PC-3 (cell line): ENCODE measurements around the gene CHP2. TPM values are rescaled to one million over a fixed set of nuclear protein-coding genes. Genes with fewer than 3 reads are reported as not detected.
"Not testable (repeated sequence)": the region's sequence is repeated elsewhere in the genome, so short reads cannot be mapped to it uniquely, and the experiment has no call there.

Source experiments
- ATAC-seq: fragments of 200-7000 bp; cut with Tn5 transposase; 2 replicates; pipeline ENCODE4 v1.9.1; 2020; ENCODE audit warnings: mild to moderate bottlenecking, moderate library complexity
- BruUV-seq: library from RNA; stranded (reverse); fragments of 400-500 nt; replicated peaks from 2 replicates; lab custom pipeline; 2021; lab: Mats Ljungman, UMichigan
- CTCF ChIA-PET: fragments of 300-600 bp; sonication (Branson Sonifier 250); formaldehyde crosslinking; loops from one replicate; lab custom pipeline; 2022; ENCODE audit warnings: antibody characterized with exemption; lab: Charles Lee
- POLR2A ChIA-PET: fragments of 300-600 bp; sonication (Branson Sonifier 250); formaldehyde crosslinking; loops from one replicate; lab custom pipeline; 2022; ENCODE audit warnings: antibody characterized with exemption; ENCODE audit not compliant: unreplicated experiment; lab: Charles Lee
- DNase-seq: peaks from one replicate; pipeline ENCODE4 v3.0.0-alpha.2; 2015
- H2AFZ ChIP-seq: fragments of 300-600 bp; sonication (generic); 2 replicates; pipeline ENCODE4 v1.6.0; 2016; ENCODE audit warnings: antibody characterized with exemption, low read length
- H3F3A ChIP-seq: fragments of 300-600 bp; sonication (generic); one replicate; pipeline ENCODE4 v1.6.0; 2017; ENCODE audit warnings: antibody characterized with exemption, low read length, control low read depth, mild to moderate bottlenecking; ENCODE audit not compliant: unreplicated experiment
- H3K27ac ChIP-seq: fragments of 300-600 bp; sonication (generic); 2 replicates; pipeline ENCODE4 v1.5.1; 2016; ENCODE audit warnings: mild to moderate bottlenecking, low read length
- H3K27me3 ChIP-seq: fragments of 300-600 bp; sonication (generic); 2 replicates; pipeline ENCODE4 v1.6.1; 2016; ENCODE audit warnings: low read length, mixed read lengths
- H3K36me3 ChIP-seq: fragments of 300-600 bp; sonication (generic); 2 replicates; pipeline ENCODE4 v1.6.1; 2016; ENCODE audit warnings: low read depth, mixed run types, low read length, mixed read lengths
- H3K4me1 ChIP-seq: fragments of 300-600 bp; sonication (generic); 2 replicates; pipeline ENCODE4 v1.5.1; 2016; ENCODE audit warnings: low read length; ENCODE audit not compliant: insufficient read depth
- H3K4me2 ChIP-seq: fragments of 300-600 bp; sonication (generic); 2 replicates; pipeline ENCODE4 v1.6.0; 2016; ENCODE audit warnings: low read length
- H3K4me3 ChIP-seq: fragments of 300-600 bp; sonication (generic); 2 replicates; pipeline ENCODE4 v1.5.1; 2016; ENCODE audit warnings: mild to moderate bottlenecking, low read length, mixed read lengths
- H3K79me2 ChIP-seq: fragments of 300-600 bp; sonication (generic); 2 replicates; pipeline ENCODE4 v1.6.1; 2017; ENCODE audit warnings: low read length, mixed read lengths
- H3K9ac ChIP-seq: fragments of 300-600 bp; sonication (generic); 2 replicates; pipeline ENCODE4 v1.6.0; 2016; ENCODE audit warnings: mild to moderate bottlenecking, low read length
- H3K9me2 ChIP-seq: fragments of 300-600 bp; sonication (generic); replicated peaks from 2 replicates; pipeline ENCODE4 v1.6.1; 2016; ENCODE audit warnings: mixed run types, low read length, mixed read lengths
- H3K9me3 ChIP-seq: fragments of 300-600 bp; sonication (generic); 2 replicates; pipeline ENCODE4 v1.6.1; 2016; ENCODE audit warnings: low read length, mixed read lengths
- H4K20me1 ChIP-seq: fragments of 300-600 bp; sonication (generic); 2 replicates; pipeline ENCODE4 v1.6.1; 2016; ENCODE audit warnings: low read length, mixed read lengths
- EZH2 ChIP-seq: fragments of 300-600 bp; sonication (generic); IDR thresholded peaks from one replicate; pipeline ENCODE4 v1.6.1; 2017; ENCODE audit warnings: antibody characterized with exemption, mild to moderate bottlenecking, low read length; ENCODE audit not compliant: unreplicated experiment
- EZH2phosphoT487 ChIP-seq: fragments of 300-600 bp; sonication (generic); IDR thresholded peaks from 2 replicates; pipeline ENCODE4 v1.6.1; 2018; ENCODE audit warnings: mild to moderate bottlenecking, antibody characterized with exemption, low read length, borderline replicate concordance
- intact Hi-C: fragments of 100-400 bp; cut with micrococcal nuclease; formaldehyde crosslinking; loops from 2 replicates; pipeline ENCODE4 v1.9.0; 2023
- total RNA-seq: library from RNA; depleted of rRNA; stranded (reverse); fragments of >200 nt; gene quantifications from 2 replicates; pipeline ENCODE4 v1.2.3, GENCODE V29; 2014
- TF ChIP-seq, protein P1 (sequence below): fragments of 300-600 bp; sonication (generic); conservative IDR thresholded peaks from 2 replicates; pipeline ENCODE4 v1.5.1; 2017; ENCODE audit warnings: antibody characterized with exemption, low read depth, mild to moderate bottlenecking, low read length

CHP2 gene
- total RNA-seq, 1 experiment from 2014 or later, result not detected

DNA sequence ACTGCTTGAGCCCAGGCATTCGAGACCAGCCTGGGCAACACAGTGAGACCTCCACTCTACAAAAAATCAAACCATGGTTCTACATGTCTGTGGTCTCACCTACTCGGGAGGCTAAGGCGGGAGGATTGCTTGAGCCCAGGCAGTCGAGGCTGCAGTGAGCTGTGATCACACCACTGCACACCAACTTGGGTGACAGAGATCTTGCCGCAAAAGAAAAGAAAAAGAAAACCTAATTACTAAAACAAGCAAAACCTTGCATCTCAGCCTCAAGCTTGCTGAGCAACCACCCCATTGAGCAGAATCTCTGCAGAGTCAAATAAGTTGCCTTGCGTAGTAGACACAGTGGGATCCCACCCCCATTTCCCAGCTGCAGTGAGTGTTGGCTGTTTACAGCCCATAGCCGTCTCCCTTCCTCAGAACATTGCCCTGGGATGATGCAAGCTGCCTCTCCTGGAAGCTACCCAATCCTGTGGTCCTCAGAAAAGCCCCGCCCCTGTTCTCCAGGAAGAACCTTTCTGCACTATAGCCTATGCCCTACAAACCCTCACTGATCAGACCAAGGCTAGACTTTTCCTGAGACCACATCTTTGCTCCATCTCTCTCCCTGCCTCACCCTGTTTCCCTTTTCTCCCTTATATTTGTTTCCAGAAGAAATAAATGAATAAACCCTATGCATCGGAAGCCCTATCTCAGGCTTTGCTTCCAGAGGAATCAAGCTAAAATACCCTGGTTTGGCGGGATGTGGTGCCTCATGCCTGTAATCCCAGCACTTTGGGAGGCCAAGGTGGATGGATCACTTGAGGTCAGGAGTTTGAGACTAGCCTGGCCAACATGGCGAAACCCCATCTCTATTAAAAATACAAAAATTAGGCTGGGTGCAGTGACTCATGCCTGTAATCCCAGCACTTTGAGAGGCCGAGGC, 25.1 kb upstream of the CHP2 start:
- no peak overlapping the region for H3K4me2 ChIP-seq
- no peaks in the 10 kb centered on the region for H3K79me2 ChIP-seq
- H3K36me3 ChIP-seq, result no peaks in the 10 kb centered on the region
- H2AFZ ChIP-seq, result no peak overlapping the region
- no peaks in the 10 kb centered on the region for H3K9me2 ChIP-seq
- no peak for ATAC-seq
- intact Hi-C loops, result loop anchor here (2.0 to 5.0 kb wide), 2 partner anchors 57 to 173 kb away; partner anchors contain the start of genes EARS2 and UBFD1
- peak; percentile 35 for DNase-seq
- H3K27ac ChIP-seq, result no peak overlapping the region
- no peaks in the 10 kb centered on the region for H3K9me3 ChIP-seq
- H3K9ac ChIP-seq, result no peak overlapping the region
- H3F3A ChIP-seq, result no peaks in the 10 kb centered on the region
- H3K4me3 ChIP-seq, result no peak overlapping the region
- ChIA-PET POLR2A (no interaction called here), CTCF (no interaction called here)
- H4K20me1 ChIP-seq, result no peaks in the 10 kb centered on the region
- TF ChIP-seq EZH2 (no peak), EZH2phosphoT487 (no peak)
- TF ChIP-seq, protein P1, sequence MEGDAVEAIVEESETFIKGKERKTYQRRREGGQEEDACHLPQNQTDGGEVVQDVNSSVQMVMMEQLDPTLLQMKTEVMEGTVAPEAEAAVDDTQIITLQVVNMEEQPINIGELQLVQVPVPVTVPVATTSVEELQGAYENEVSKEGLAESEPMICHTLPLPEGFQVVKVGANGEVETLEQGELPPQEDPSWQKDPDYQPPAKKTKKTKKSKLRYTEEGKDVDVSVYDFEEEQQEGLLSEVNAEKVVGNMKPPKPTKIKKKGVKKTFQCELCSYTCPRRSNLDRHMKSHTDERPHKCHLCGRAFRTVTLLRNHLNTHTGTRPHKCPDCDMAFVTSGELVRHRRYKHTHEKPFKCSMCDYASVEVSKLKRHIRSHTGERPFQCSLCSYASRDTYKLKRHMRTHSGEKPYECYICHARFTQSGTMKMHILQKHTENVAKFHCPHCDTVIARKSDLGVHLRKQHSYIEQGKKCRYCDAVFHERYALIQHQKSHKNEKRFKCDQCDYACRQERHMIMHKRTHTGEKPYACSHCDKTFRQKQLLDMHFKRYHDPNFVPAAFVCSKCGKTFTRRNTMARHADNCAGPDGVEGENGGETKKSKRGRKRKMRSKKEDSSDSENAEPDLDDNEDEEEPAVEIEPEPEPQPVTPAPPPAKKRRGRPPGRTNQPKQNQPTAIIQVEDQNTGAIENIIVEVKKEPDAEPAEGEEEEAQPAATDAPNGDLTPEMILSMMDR, result no peak
- H3K4me1 ChIP-seq, result no peaks in the 10 kb centered on the region
- no peaks in the 10 kb centered on the region for H3K27me3 ChIP-seq
- BruUV-seq, result no TSS peak

DNA sequence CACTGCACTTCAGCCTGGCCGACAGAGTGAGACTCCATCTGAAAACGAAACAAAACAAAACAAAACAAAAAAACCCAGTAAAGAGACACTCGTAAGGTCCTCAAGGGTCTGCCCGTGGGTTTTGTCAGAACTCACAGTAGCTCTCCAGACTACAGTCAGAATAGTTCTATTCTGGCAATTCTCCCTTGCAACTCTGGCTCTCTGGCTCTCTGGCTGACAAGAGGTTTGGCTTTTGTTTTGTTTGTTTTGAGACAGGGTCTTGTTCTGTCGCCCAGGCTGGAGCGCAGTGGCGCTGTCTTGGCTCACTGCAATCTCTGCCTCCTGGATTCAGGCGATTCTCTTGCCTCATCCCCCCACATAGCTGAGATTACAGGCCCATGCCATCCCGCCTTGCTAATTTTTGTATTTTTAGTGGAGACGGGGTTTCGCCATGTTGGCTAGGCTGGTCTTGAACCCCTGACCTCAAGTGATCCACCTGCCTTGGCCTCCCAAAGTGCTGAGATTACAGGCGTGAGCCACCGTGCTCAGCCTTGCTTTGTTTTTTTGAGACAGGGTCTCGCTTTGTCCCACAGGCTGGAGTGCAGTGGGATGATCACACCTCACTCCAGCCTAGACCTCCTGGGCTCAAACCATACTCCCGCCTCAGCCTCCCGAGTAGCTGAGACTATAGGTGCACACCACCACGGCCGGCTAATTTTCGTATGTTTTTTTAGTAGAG, 20.5 kb upstream of the CHP2 start:
- Histone ChIP-seq H3K79me2 (no peaks in the 10 kb centered on the region), H3K9ac (no peak overlapping the region), H3K27me3 (peaks cover 16% of the 10 kb centered on the region; the same call in 1 of the 2 replicates), H3F3A (no peaks in the 10 kb centered on the region), H2AFZ (no peak overlapping the region), H3K27ac (no peak overlapping the region), H3K4me2 (no peak overlapping the region), H3K4me3 (no peak overlapping the region), H3K36me3 (no peaks in the 10 kb centered on the region), H4K20me1 (no peaks in the 10 kb centered on the region), H3K9me3 (no peaks in the 10 kb centered on the region), H3K9me2 (no peaks in the 10 kb centered on the region), H3K4me1 (no peaks in the 10 kb centered on the region)
- ATAC-seq (no peak), DNase-seq (no peak)
- no TSS peak for BruUV-seq
- intact Hi-C loops, result no loop called here
- no peak for TF ChIP-seq EZH2phosphoT487
- TF ChIP-seq, protein P1, result no peak
- TF ChIP-seq EZH2, result no peak
- CTCF ChIA-PET, result no interaction called here
- POLR2A ChIA-PET, result no interaction called here

- H3K9me3 ChIP-seq, H3K9ac ChIP-seq, BruUV-seq, H3K79me2 ChIP-seq, POLR2A ChIA-PET, H3F3A ChIP-seq, H4K20me1 ChIP-seq, H3K36me3 ChIP-seq, ATAC-seq, DNase-seq, H3K4me2 ChIP-seq, H2AFZ ChIP-seq, H3K4me3 ChIP-seq, H3K9me2 ChIP-seq, H3K27ac ChIP-seq, H3K4me1 ChIP-seq, CTCF ChIA-PET: not testable (repeated sequence)
- intact Hi-C loops, result loop anchor here (5.0 kb wide), 1 partner anchor 275 kb away; no protein-coding TSS in a partner anchor
- H3K27me3 ChIP-seq, result peaks cover 18% of the 10 kb centered on the region; the same call in 1 of the 2 replicates
Observed at GRCh38 chr16:23737423-23738028, 17.3 kb upstream of the CHP2 start.
